Astrocyte (in vitro differentiated cells and primary cell): Measurements from ENCODE around the gene IZUMO2. TPM values are rescaled to one million over a fixed set of nuclear protein-coding genes. Genes with fewer than 3 reads are reported as not detected.

Experiments used
- DNase-seq: peaks from one replicate; pipeline ENCODE4 v3.0.0-alpha.2; 2010; ENCODE audit warnings: low read depth
- FAIRE-seq: peaks from 2 replicates; lab custom pipeline; 2011; peaks lifted over from hg19 to GRCh38; lab: Jason Lieb, UNC
- H2AFZ ChIP-seq: 2 replicates; pipeline ENCODE4 v1.6.0; 2012; ENCODE audit warnings: low read depth, low read length, inconsistent platforms
- H3K27ac ChIP-seq: 2 replicates; pipeline ENCODE4 v1.5.1; 2011; ENCODE audit warnings: low read depth, low read length, inconsistent platforms
- H3K27me3 ChIP-seq: 2 replicates; pipeline ENCODE4 v1.6.0; 2011; ENCODE audit warnings: low read length, inconsistent platforms; ENCODE audit not compliant: insufficient read depth
- H3K36me3 ChIP-seq: 2 replicates; pipeline ENCODE4 v1.5.1; 2011; ENCODE audit warnings: low read length, inconsistent platforms; ENCODE audit not compliant: insufficient read depth
- H3K4me1 ChIP-seq: 2 replicates; pipeline ENCODE4 v1.5.1; 2011; ENCODE audit warnings: low read length, inconsistent platforms; ENCODE audit not compliant: insufficient read depth
- H3K4me2 ChIP-seq: 2 replicates; pipeline ENCODE4 v1.6.0; 2012; ENCODE audit warnings: low read length, inconsistent platforms
- H3K4me3 ChIP-seq: 2 replicates; pipeline ENCODE4 v1.5.1; 2011; ENCODE audit warnings: low read depth, mild to moderate bottlenecking, low read length, inconsistent platforms; ENCODE audit not compliant: insufficient read depth
- H3K79me2 ChIP-seq: 2 replicates; pipeline ENCODE4 v1.6.0; 2012; ENCODE audit warnings: mild to moderate bottlenecking, low read length, inconsistent platforms; ENCODE audit not compliant: insufficient read depth
- H3K9ac ChIP-seq: 2 replicates; pipeline ENCODE4 v1.6.0; 2012; ENCODE audit warnings: mild to moderate bottlenecking, low read length, inconsistent platforms
- H3K9me3 ChIP-seq: 2 replicates; pipeline ENCODE4 v1.5.1; 2012; ENCODE audit warnings: low read depth, mild to moderate bottlenecking, low read length, inconsistent platforms; ENCODE audit not compliant: insufficient read depth
- H4K20me1 ChIP-seq: 2 replicates; pipeline ENCODE4 v1.6.0; 2012; ENCODE audit warnings: low read length, inconsistent platforms; ENCODE audit not compliant: insufficient read depth
- H3K27ac Mint-ChIP-seq: one replicate; pipeline ENCODE4 v1.8.0; 2021; ENCODE audit warnings: mild to moderate bottlenecking, mixed read lengths; ENCODE audit not compliant: unreplicated experiment
- H3K27me3 Mint-ChIP-seq: one replicate; pipeline ENCODE4 v1.8.0; 2021; ENCODE audit warnings: low read depth, mixed read lengths; ENCODE audit not compliant: unreplicated experiment
- H3K36me3 Mint-ChIP-seq: one replicate; pipeline ENCODE4 v1.8.0; 2021; ENCODE audit warnings: low read depth, mixed read lengths; ENCODE audit not compliant: unreplicated experiment
- H3K4me1 Mint-ChIP-seq: one replicate; pipeline ENCODE4 v1.8.0; 2021; ENCODE audit warnings: low read depth, mixed read lengths; ENCODE audit not compliant: unreplicated experiment
- H3K4me3 Mint-ChIP-seq: one replicate; pipeline ENCODE4 v1.8.0; 2021; ENCODE audit warnings: mild to moderate bottlenecking, moderate library complexity, mixed read lengths; ENCODE audit not compliant: unreplicated experiment
- H3K9me3 Mint-ChIP-seq: one replicate; pipeline ENCODE4 v1.8.0; 2021; ENCODE audit warnings: mild to moderate bottlenecking, mixed read lengths; ENCODE audit not compliant: unreplicated experiment
- EZH2 ChIP-seq: IDR thresholded peaks from 2 replicates; pipeline ENCODE4 v1.6.1; 2012; ENCODE audit warnings: mild to moderate bottlenecking, low read length, inconsistent platforms; ENCODE audit not compliant: insufficient read depth
- total RNA-seq: library from RNA; stranded (reverse); gene quantifications from 2 replicates; pipeline ENCODE4 v1.2.1, GENCODE V29; 2021
- TF ChIP-seq, protein P1 (sequence below): IDR thresholded peaks from 2 replicates; pipeline ENCODE4 v1.5.1; 2011; ENCODE audit warnings: low read depth, mild to moderate bottlenecking, inconsistent platforms, low read length, moderate library complexity; ENCODE audit not compliant: insufficient read depth

Gene IZUMO2
- total RNA-seq, 1 donor from 2014 or later, result not detected

DNA sequence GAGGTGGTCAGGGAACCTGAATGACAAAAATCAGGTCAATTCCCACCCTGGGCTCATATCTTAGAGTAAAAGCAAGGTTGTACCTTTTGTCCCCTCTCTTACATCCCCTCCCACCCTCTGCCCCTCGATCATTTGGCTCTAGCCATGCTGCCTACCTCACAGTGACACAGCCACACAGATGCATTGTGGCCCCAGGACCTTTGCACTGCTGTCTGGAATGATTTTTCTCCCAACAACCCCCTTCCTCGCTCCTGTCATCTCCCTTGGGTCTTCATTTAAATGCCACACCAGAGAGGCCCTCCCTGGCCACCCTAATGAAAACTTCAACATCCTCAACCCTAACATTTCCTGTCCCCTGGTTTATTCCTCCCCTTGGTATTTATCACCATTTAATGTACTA, 44.6 kb upstream of the IZUMO2 start:
- Histone ChIP-seq H3K27ac (no peak overlapping the region), H3K4me1 (no peaks in the 10 kb centered on the region), H4K20me1 (no peaks in the 10 kb centered on the region), H3K9ac (no peak overlapping the region), H3K4me3 (no peak overlapping the region), H3K79me2 (no peaks in the 10 kb centered on the region), H3K27me3 (peaks cover 8% of the 10 kb centered on the region), H2AFZ (no peak overlapping the region), H3K36me3 (no peaks in the 10 kb centered on the region), H3K9me3 (no peaks in the 10 kb centered on the region), H3K4me2 (no peak overlapping the region)
- no peaks in the 10 kb centered on the region for H3K36me3 Mint-ChIP-seq
- no peaks in the 10 kb centered on the region for H3K4me1 Mint-ChIP-seq
- no peak for FAIRE-seq
- no peaks in the 10 kb centered on the region for H3K27me3 Mint-ChIP-seq
- TF ChIP-seq, protein P1, sequence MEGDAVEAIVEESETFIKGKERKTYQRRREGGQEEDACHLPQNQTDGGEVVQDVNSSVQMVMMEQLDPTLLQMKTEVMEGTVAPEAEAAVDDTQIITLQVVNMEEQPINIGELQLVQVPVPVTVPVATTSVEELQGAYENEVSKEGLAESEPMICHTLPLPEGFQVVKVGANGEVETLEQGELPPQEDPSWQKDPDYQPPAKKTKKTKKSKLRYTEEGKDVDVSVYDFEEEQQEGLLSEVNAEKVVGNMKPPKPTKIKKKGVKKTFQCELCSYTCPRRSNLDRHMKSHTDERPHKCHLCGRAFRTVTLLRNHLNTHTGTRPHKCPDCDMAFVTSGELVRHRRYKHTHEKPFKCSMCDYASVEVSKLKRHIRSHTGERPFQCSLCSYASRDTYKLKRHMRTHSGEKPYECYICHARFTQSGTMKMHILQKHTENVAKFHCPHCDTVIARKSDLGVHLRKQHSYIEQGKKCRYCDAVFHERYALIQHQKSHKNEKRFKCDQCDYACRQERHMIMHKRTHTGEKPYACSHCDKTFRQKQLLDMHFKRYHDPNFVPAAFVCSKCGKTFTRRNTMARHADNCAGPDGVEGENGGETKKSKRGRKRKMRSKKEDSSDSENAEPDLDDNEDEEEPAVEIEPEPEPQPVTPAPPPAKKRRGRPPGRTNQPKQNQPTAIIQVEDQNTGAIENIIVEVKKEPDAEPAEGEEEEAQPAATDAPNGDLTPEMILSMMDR, result no peak
- no peak for TF ChIP-seq EZH2
- DNase-seq, result no peak
- H3K4me3 Mint-ChIP-seq, result no peak overlapping the region
- no peak overlapping the region for H3K27ac Mint-ChIP-seq
- peaks cover 13% of the 10 kb centered on the region for H3K9me3 Mint-ChIP-seq

DNA sequence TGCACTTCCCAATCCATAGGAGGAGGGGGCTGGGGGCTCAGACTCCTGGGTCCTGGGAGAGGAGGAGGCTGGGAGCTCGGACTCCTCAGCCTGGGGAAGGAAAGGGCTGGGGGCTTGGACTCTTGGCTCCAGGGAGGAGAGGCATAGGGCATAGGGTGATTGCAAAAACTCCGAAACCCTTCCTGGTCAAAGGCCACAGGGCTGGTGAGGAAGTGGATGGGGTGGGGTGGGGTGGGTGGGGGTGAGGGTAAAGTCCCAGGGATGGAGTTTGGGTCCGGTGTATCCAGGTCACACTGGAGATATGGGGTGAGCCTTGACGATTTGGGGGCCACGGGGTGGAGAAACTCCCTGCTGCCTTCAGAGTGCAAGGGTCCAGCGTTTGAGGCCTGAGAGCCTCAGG, 43.1 kb upstream of the IZUMO2 start:
- no peaks in the 10 kb centered on the region for H3K36me3 Mint-ChIP-seq
- peaks cover 21% of the 10 kb centered on the region for H3K9me3 Mint-ChIP-seq
- Histone ChIP-seq H3K27me3 (peaks cover 10% of the 10 kb centered on the region), H3K27ac (no peak overlapping the region), H3K9me3 (no peaks in the 10 kb centered on the region), H2AFZ (no peak overlapping the region), H3K9ac (no peak overlapping the region), H3K4me2 (no peak overlapping the region), H3K36me3 (no peaks in the 10 kb centered on the region), H4K20me1 (no peaks in the 10 kb centered on the region), H3K4me1 (no peaks in the 10 kb centered on the region), H3K4me3 (no peak overlapping the region), H3K79me2 (no peaks in the 10 kb centered on the region)
- TF ChIP-seq EZH2, result no peak
- TF ChIP-seq, protein P1, result no peak
- FAIRE-seq (no peak), DNase-seq (no peak)
- H3K27ac Mint-ChIP-seq, result no peak overlapping the region
- no peaks in the 10 kb centered on the region for H3K27me3 Mint-ChIP-seq
- no peak overlapping the region for H3K4me3 Mint-ChIP-seq
- H3K4me1 Mint-ChIP-seq, result no peaks in the 10 kb centered on the region

DNA sequence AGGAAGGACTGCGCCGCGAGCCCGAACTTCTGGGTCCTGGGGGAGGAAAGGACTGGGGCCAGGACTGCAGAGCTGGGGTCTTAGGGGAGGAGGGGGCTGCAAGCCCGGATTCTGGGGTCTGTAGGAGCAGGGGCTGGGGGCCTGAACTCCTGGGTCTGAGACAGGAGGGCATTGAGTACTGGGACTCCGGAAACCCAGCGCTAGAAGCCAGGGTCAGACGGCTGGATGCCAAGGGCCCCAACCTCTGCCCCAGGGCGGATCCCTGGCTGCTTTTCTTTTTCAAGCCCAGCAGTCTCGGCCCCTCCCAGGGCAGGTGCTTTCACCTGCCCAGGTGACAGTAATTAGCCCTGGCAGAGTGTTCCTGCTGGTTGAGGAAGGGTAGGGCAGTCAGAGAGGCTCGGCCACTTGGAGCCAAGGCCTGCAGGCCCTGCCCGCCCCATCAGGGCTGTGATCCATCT, 42.6 kb upstream of the IZUMO2 start:
- FAIRE-seq, result no peak
- H3K4me3 Mint-ChIP-seq, result no peak overlapping the region

More for the DNA sequence above, 42.6 kb upstream of the IZUMO2 start:
- H3K4me2 ChIP-seq, result no peak overlapping the region
- H3K9ac ChIP-seq, result no peak overlapping the region
- no peak overlapping the region for H3K27ac ChIP-seq
- H3K36me3 ChIP-seq, result no peaks in the 10 kb centered on the region
- H3K4me1 ChIP-seq, result no peaks in the 10 kb centered on the region
- H3K9me3 Mint-ChIP-seq, result peaks cover 25% of the 10 kb centered on the region
- TF ChIP-seq, protein P1, result no peak
- no peak for TF ChIP-seq EZH2
- no peaks in the 10 kb centered on the region for H3K27me3 Mint-ChIP-seq
- H3K4me1 Mint-ChIP-seq, result no peaks in the 10 kb centered on the region
- H2AFZ ChIP-seq, result no peak overlapping the region
- no peak overlapping the region for H3K27ac Mint-ChIP-seq
- H3K79me2 ChIP-seq, result no peaks in the 10 kb centered on the region
- no peaks in the 10 kb centered on the region for H3K36me3 Mint-ChIP-seq
- H3K9me3 ChIP-seq, result no peaks in the 10 kb centered on the region
- no peak overlapping the region for H3K4me3 ChIP-seq
- no peak for DNase-seq
- H4K20me1 ChIP-seq, result no peaks in the 10 kb centered on the region
- H3K27me3 ChIP-seq, result peaks cover 10% of the 10 kb centered on the region
